Trophoblast cell (in vitro differentiated cells and primary cell): ENCODE data around the gene MAP3K12.

Experiments
- DNase-seq, 2 donors: peaks; one replicate each; pipeline ENCODE4 v3.0.0-alpha.2; 2016
- H2AFZ ChIP-seq: 2 replicates; pipeline ENCODE4 v1.6.1; 2013; ENCODE audit warnings: low read length, moderate library complexity, mild to moderate bottlenecking; ENCODE audit not compliant: insufficient read depth, poor library complexity
- H2AK5ac ChIP-seq: 2 replicates; pipeline ENCODE4 v1.6.1; 2013; ENCODE audit warnings: mild to moderate bottlenecking, low read length
- H2BK120ac ChIP-seq: 2 replicates; pipeline ENCODE4 v1.6.1; 2013; ENCODE audit warnings: low read length, mild to moderate bottlenecking, moderate library complexity; ENCODE audit not compliant: insufficient read depth, poor library complexity
- H2BK12ac ChIP-seq: 2 replicates; pipeline ENCODE4 v1.6.1; 2013; ENCODE audit warnings: mild to moderate bottlenecking, low read length, moderate library complexity
- H2BK5ac ChIP-seq: 2 replicates; pipeline ENCODE4 v1.6.1; 2013; ENCODE audit warnings: low read length, low read depth, moderate library complexity, mild to moderate bottlenecking; ENCODE audit not compliant: poor library complexity
- H3K14ac ChIP-seq: 2 replicates; pipeline ENCODE4 v1.6.1; 2013; ENCODE audit warnings: mild to moderate bottlenecking, low read length
- H3K18ac ChIP-seq: 2 replicates; pipeline ENCODE4 v1.6.1; 2013; ENCODE audit warnings: mild to moderate bottlenecking, low read length
- H3K23ac ChIP-seq: 2 replicates; pipeline ENCODE4 v1.6.1; 2013; ENCODE audit warnings: low read length
- H3K27ac ChIP-seq: 2 replicates; pipeline ENCODE4 v1.5.1; 2013; ENCODE audit warnings: low read depth, mild to moderate bottlenecking, inconsistent platforms, low read length, moderate library complexity
- H3K27me3 ChIP-seq: 2 replicates; pipeline ENCODE4 v1.6.1; 2013; ENCODE audit warnings: inconsistent platforms, mild to moderate bottlenecking, low read length, moderate library complexity; ENCODE audit not compliant: insufficient read depth
- H3K36me3 ChIP-seq, 2 experiments: 1 replicate in 1 of 2; 2 replicates in 1 of 2; pipeline ENCODE4 v1.6.1; 2013; ENCODE audit warnings: low read length in 2 of 2, mild to moderate bottlenecking in 2 of 2, moderate library complexity in 1 of 2; ENCODE audit not compliant: insufficient read depth in 2 of 2, control insufficient read depth in 1 of 2
- H3K4ac ChIP-seq: 2 replicates; pipeline ENCODE4 v1.6.1; 2013; ENCODE audit warnings: low read depth, mild to moderate bottlenecking, low read length, moderate library complexity
- H3K4me1 ChIP-seq, 2 experiments: 1 replicate in 1 of 2; 2 replicates in 1 of 2; pipeline ENCODE4 v1.6.1; 2013; ENCODE audit warnings: low read length in 2 of 2, mild to moderate bottlenecking in 2 of 2, moderate library complexity in 1 of 2; ENCODE audit not compliant: insufficient read depth in 2 of 2, control insufficient read depth in 1 of 2
- H3K4me2 ChIP-seq: 2 replicates; pipeline ENCODE4 v1.6.1; 2013; ENCODE audit warnings: inconsistent platforms, mild to moderate bottlenecking, low read length, moderate library complexity
- H3K4me3 ChIP-seq: 2 replicates; pipeline ENCODE4 v1.5.1; 2013; ENCODE audit warnings: mild to moderate bottlenecking, low read depth, low read length, inconsistent platforms
- H3K79me1 ChIP-seq: one replicate; pipeline ENCODE4 v1.6.1; 2013; ENCODE audit warnings: low read length
- H3K79me2 ChIP-seq: 2 replicates; pipeline ENCODE4 v1.6.1; 2013; ENCODE audit warnings: low read length, mild to moderate bottlenecking; ENCODE audit not compliant: control insufficient read depth, insufficient read depth, poor library complexity
- H3K9ac ChIP-seq: 2 replicates; pipeline ENCODE4 v1.6.1; 2013; ENCODE audit warnings: mild to moderate bottlenecking, low read length
- H3K9me3 ChIP-seq: 2 replicates; pipeline ENCODE4 v1.6.1; 2013; ENCODE audit warnings: low read depth, mild to moderate bottlenecking, control low read depth, inconsistent platforms, low read length; ENCODE audit not compliant: insufficient read depth
- H4K12ac ChIP-seq: 2 replicates; pipeline ENCODE4 v1.6.1; 2013; ENCODE audit warnings: low read depth, mild to moderate bottlenecking, low read length, moderate library complexity
- H4K8ac ChIP-seq: 2 replicates; pipeline ENCODE4 v1.6.1; 2013; ENCODE audit warnings: low read depth, mild to moderate bottlenecking, low read length, moderate library complexity
- H4K91ac ChIP-seq: one replicate; pipeline ENCODE4 v1.6.1; 2013; ENCODE audit warnings: low read depth, mild to moderate bottlenecking, low read length, moderate library complexity
- WGBS: extraction: QIAGEN DNeasy Blood & Tissue Kit; methylation state at CpG from one replicate; pipeline ENCODE4 v1.1.7; 2013; ENCODE audit warnings: missing lambda C conversion rate; ENCODE audit not compliant: insufficient read length, insufficient coverage; ENCODE audit errors: extremely low coverage; 5-methylcytosine and 5-hydroxymethylcytosine counted together

Gene MAP3K12

DNA sequence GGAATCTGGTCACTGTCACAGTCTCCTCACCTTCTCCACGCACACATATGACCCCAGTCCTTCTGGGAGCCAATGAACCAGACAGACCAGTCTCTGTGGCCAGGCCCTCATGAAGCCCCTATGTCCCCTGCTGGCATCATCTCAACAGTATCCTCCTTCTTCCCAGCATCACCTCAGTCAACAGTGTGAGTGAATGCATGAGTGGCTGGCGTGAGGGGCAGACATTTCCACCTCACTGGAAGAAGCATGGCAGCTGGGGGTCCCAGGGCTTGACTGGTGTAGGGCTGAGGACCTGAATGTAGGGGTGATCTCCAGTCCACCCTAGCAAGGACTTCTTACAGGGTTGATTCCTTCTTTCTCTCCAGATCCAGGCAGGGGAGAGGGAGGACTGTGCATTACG is 1.8 kb downstream of the MAP3K12 start:
- Histone ChIP-seq H3K4me1 (peaks cover 25 to 36% of the 10 kb centered on the region in 2 experiments), H2BK120ac (no peak overlapping the region), H3K23ac (no peak overlapping the region), H4K8ac (no peak overlapping the region), H3K9me3 (peaks cover 2% of the 10 kb centered on the region), H3K9ac (no peak overlapping the region), H4K91ac (no peak overlapping the region), H3K4me2 (no peak overlapping the region), H2BK5ac (no peak overlapping the region), H3K27me3 (no peaks in the 10 kb centered on the region), H3K27ac (no peak overlapping the region), H3K79me1 (peaks cover 30% of the 10 kb centered on the region), H3K36me3 (no peaks in the 10 kb centered on the region), H4K12ac (no peak overlapping the region), H3K4me3 (no peak overlapping the region), H3K4ac (no peak overlapping the region), H2BK12ac (no peak overlapping the region), H2AFZ (no peak overlapping the region), H3K18ac (no peak overlapping the region), H3K79me2 (peaks cover 8% of the 10 kb centered on the region), H3K14ac (no peak overlapping the region), H2AK5ac (no peak overlapping the region)
- no peak for DNase-seq
- WGBS, result no CpG with 5 or more reads among the region's 3 CpGs

DNA sequence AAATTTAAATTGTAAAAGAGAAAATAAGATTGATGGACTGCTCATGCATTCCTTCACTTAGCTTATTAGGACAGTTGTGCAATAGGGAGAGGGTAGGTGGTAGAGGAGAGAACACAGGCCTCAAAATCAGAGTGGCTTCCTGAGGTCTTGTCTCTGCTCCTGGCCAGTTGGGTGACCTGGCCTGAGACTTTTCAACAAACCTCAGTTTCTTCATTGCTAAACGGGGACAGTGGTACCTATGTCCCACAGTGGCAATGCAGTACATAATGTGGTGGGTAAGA is 2.6 kb downstream of the MAP3K12 start:
- Histone ChIP-seq H3K9ac (no peak overlapping the region), H3K4ac (no peak overlapping the region), H3K9me3 (peaks cover 2% of the 10 kb centered on the region), H4K12ac (no peak overlapping the region), H3K4me1 (peaks cover 24 to 36% of the 10 kb centered on the region in 2 experiments), H3K4me3 (no peak overlapping the region), H3K36me3 (no peaks in the 10 kb centered on the region), H2BK120ac (no peak overlapping the region), H3K14ac (no peak overlapping the region), H3K18ac (no peak overlapping the region), H2AK5ac (no peak overlapping the region), H4K91ac (no peak overlapping the region), H3K27ac (no peak overlapping the region), H3K27me3 (no peaks in the 10 kb centered on the region), H2AFZ (no peak overlapping the region), H2BK12ac (no peak overlapping the region), H3K4me2 (no peak overlapping the region), H3K23ac (no peak overlapping the region), H3K79me1 (peaks cover 29% of the 10 kb centered on the region), H4K8ac (no peak overlapping the region), H2BK5ac (no peak overlapping the region), H3K79me2 (peaks cover 5% of the 10 kb centered on the region)
- no CpG with 5 or more reads among the region's 1 CpG for WGBS
- no peak for DNase-seq

DNA sequence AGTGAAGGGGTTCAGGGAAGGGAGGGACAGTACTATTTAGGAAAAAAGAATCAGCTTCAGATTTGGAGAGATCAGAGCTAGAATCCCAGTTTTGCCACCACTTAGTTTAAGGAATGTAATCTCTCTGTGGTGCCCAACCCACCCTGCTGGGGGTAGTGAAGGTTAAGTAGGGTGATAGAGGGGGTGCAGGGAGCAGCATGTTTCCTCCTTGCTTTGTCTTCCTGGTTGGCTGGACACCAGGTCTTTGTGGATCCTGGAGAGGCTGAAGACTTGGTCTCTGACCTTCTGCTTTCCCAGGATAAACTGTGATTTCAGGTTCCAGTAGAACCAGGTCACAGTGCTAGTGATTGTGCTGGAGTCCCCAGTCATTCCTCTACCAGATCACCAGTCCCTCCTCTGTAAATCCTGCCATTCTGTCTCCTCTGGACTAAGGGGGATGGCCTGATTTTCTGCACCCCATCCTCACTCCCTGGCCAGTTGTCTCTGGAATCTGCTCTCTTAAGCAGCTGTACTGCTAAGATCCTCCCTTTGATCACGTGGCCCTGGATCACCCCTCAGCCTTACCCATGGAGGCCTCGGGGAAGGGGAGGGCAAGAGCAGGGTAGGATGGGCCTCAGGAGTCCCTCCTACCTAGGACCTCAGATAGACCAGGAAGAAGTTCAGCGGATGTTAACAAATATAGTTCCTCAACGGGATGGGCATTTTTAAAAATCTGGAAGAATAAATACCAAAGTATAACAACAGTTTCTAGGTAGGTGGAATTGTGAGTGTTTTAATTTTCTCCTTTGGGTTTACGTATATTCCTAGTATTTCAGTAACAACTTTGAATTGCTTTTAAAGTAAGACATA is 3.1 kb downstream of the MAP3K12 start:
- peaks cover 22 to 33% of the 10 kb centered on the region in 2 experiments for H3K4me1 ChIP-seq
- no peak overlapping the region for H3K23ac ChIP-seq
- H2BK12ac ChIP-seq, result peak overlapping the region; percentile 11
- peaks cover under 1% of the 10 kb centered on the region for H3K79me2 ChIP-seq
- no peak overlapping the region for H2AK5ac ChIP-seq
- peak in 1 of 2 donors; percentile 20 for DNase-seq
- peak overlapping the region; percentile 10 for H2AFZ ChIP-seq
- no peak overlapping the region for H3K4me2 ChIP-seq
- no peaks in the 10 kb centered on the region for H3K9me3 ChIP-seq
- no CpG with 5 or more reads among the region's 5 CpGs for WGBS
- H3K36me3 ChIP-seq, result no peaks in the 10 kb centered on the region
- peaks cover 24% of the 10 kb centered on the region for H3K79me1 ChIP-seq
- H3K18ac ChIP-seq, result no peak overlapping the region
- H2BK5ac ChIP-seq, result no peak overlapping the region
- no peak overlapping the region for H3K4me3 ChIP-seq
- H3K9ac ChIP-seq, result no peak overlapping the region
- H2BK120ac ChIP-seq, result no peak overlapping the region
- no peak overlapping the region for H3K14ac ChIP-seq
- H3K27me3 ChIP-seq, result no peaks in the 10 kb centered on the region
- H3K27ac ChIP-seq, result no peak overlapping the region
- H4K8ac ChIP-seq, result peak overlapping the region; percentile 41
- H4K91ac ChIP-seq, result peak overlapping the region; percentile 21
- no peak overlapping the region for H3K4ac ChIP-seq
- no peak overlapping the region for H4K12ac ChIP-seq

DNA sequence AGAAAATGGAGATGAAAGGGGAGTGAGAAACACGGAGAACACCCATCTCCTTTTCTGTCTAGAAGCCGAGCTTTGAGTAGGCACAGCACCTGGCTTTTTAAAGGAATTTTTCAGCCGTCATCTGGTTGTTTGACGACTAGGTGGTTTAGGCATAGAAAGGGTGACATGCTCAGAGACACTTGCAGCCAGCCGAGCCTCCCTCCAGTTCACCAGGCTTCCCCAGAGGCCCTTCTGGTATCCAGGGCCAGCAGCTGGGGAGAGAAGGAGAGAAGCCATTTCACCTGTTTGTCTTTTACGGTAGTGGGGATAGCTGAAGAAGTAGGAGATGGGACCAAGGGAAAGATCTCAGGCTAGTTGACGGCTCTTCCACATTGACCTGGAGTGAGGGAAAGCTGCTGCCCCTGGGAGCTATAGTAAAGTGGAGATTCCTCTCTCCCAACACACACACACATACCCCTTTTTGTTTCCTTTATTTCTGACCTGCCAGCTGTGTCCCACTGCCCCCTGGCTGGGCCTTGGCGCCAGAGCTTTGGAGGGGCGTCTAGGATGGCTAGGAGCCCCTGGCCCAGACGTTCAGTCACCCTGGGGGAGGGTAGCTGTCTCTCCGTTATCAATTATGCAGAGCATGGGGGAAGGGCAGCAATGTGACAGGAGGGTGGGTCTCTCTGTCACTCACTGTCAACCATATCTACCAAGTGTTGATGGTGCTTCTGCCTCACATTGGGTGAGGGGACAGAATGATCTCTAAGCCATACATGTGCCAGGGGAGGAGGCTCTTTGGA is 5.5 kb downstream of the MAP3K12 start:
- peaks cover 13% of the 10 kb centered on the region for H3K79me1 ChIP-seq
- H2AK5ac ChIP-seq, result peak overlapping the region; percentile 27
- no peaks in the 10 kb centered on the region for H3K79me2 ChIP-seq
- H3K4me2 ChIP-seq, result peak overlapping the region; percentile 97
- H3K27me3 ChIP-seq, result no peaks in the 10 kb centered on the region
- no peaks in the 10 kb centered on the region for H3K9me3 ChIP-seq
- no peak overlapping the region for H3K18ac ChIP-seq
- peak overlapping the region; percentile 13 for H3K4ac ChIP-seq
- H2BK120ac ChIP-seq, result peak overlapping the region; percentile 77
- H3K9ac ChIP-seq, result no peak overlapping the region
- peak overlapping the region; percentile 90 for H4K91ac ChIP-seq
- H3K4me3 ChIP-seq, result no peak overlapping the region
- no peak overlapping the region for H4K12ac ChIP-seq
- H3K4me1 ChIP-seq, result peaks cover 14 to 27% of the 10 kb centered on the region in 2 experiments
- no peaks in the 10 kb centered on the region for H3K36me3 ChIP-seq
- peak overlapping the region; percentile 90 for H3K14ac ChIP-seq
- H2BK5ac ChIP-seq, result no peak overlapping the region
- H3K23ac ChIP-seq, result no peak overlapping the region
- WGBS, result no CpG with 5 or more reads among the region's 11 CpGs
- peak in 1 of 2 donors; percentile 35 for DNase-seq
- peak overlapping the region; percentile 96 for H4K8ac ChIP-seq
- H2AFZ ChIP-seq, result peak overlapping the region; percentile 97
- H3K27ac ChIP-seq, result peak overlapping the region; percentile 84
- peak overlapping the region; percentile 12 for H2BK12ac ChIP-seq
